Stimulated activated CD8-positive, alpha-beta memory T cell treated with anti-CD3 and anti-CD28 coated beads, Interleukin-12 subunit alpha, Interleukin-12 subunit beta, amount 100 ng/mL, for 24 hours (primary cell): ENCODE results near the gene PBX1.

ENCODE experiments used
- DNase-seq: peaks from one replicate; pipeline ENCODE4 v3.0.0-alpha.2; 2020; ENCODE audit errors: extremely low read depth

PBX1 gene

GRCh38 chr1:164806531-164806930 is 247.5 kb downstream of the PBX1 start:
- no peak for DNase-seq

DNA sequence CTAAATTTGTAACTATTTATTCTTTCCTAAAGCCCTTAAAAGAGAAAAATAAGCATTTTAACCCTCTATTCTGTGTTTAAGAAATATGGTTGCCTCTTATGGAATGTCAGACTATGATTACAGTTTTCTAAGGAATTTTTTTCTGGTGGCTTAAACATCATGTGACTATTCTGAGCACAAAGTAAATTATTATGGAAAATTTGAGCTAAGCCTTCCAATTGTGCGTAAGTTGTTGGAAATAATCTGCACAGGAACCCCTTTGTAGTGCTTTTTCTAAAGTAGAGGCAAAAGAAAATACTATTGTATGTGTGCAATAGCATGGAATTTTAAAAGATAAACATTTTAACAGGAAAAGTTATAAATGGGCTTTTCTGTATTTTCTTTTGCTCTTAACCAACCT is 254.8 kb downstream of the PBX1 start:
- no peak for DNase-seq

GRCh38 chr1:164821648-164822047 is 262.7 kb downstream of the PBX1 start:
- no peak for DNase-seq

- DNase-seq: no peak
These were observed 264.7 kb downstream of the PBX1 start for GRCh38 chr1:164823486-164824279.

DNA sequence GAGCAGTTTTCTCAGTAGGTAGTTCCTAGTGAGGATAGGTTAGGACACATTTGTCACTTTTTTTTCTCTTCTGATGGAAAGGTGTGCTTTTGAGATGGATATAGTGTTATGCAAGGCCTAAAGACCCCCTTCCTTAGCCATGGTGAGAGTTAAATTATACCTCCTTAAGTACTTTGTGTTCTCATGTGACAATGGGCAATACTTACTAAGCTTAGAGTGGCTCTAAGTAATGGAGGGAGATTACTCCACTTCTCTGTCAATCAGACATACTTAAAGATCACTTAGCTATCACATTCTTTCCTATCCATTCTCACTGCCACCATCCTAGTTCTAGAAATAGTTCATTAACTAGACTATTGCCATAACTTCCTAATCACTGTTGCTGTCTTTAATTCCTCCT is 265.6 kb downstream of the PBX1 start:
- DNase-seq: no peak

DNA sequence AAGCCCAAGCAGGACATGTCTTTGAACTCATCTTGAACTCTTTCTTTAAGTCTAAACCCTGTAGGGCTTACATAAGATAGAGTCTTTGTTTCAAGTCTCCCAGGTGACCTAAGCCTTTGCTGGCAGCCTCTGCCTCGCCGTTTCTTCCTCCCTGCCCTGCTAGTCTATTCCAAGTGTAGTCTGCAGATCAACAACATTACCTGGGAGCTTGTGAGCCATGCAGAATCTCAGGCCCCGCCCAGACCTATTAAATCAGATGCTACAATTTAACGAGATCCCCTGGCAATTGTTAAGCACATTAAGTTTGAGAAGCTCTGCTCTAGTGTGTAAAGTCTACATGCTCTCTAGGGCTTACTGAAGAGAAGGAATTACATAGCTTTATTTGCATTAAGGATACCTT is 271.6 kb downstream of the PBX1 start:
- no peak for DNase-seq

DNA sequence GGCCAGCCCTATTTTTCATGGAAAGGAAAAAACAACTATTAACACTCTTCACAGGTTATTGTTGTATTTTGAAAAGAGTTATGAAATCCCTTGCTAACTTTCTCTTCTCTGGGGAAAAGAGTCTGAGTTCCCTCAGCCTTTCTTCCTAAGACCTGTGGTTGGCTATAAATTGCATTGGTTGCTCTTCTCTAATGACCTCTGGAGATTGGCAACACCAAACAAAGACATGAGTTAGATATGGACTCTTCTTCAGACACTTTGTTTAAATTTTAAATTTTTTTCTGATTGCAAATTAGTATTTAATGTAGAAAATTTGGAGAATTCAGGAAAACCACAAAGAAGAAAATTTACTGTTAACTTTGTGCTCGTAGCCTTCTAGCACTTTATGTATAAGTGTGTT is 275.7 kb downstream of the PBX1 start:
- DNase-seq: no peak

DNA sequence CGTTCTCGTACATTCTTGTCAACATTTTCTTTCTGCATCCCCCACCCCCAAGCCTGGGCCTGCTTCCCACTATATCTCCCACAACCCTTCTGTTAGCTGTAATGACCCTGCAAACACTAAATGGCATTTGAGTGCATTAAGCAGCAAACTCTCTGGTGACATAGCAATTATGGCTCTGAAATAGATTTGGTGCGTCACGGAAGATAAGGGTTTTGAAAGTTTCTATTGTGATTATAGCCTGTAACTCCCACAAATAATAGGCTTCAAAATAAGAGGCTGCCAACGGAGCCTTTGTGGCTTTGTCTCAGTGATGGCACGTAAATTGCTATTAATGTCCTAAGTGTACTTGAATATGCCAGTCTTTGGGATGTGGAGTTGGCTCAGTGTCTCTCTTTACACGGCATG is 277.6 kb downstream of the PBX1 start:
- DNase-seq: no peak

- no peak for DNase-seq
These were observed 279.8 kb downstream of the PBX1 start for GRCh38 chr1:164838786-164839185.

DNA sequence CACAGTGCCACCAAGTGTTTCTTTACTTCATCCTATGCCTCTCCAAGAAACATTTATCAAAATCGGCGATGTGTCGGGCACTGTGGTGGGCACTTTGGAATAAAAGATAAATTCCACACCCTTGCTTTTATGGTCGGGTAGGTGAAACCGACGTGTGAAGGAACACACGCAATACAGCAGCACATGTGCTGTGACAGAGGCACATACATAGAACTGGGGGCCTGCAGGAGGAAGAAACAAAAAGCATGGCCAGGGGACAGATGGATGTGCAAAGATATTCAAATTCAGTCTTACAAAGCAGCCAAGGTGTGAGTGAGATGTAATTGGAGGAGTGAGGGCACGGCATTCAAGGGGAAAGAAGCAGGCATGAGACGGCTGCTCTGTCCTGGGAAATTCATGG is 282.0 kb downstream of the PBX1 start:
- no peak for DNase-seq

DNA sequence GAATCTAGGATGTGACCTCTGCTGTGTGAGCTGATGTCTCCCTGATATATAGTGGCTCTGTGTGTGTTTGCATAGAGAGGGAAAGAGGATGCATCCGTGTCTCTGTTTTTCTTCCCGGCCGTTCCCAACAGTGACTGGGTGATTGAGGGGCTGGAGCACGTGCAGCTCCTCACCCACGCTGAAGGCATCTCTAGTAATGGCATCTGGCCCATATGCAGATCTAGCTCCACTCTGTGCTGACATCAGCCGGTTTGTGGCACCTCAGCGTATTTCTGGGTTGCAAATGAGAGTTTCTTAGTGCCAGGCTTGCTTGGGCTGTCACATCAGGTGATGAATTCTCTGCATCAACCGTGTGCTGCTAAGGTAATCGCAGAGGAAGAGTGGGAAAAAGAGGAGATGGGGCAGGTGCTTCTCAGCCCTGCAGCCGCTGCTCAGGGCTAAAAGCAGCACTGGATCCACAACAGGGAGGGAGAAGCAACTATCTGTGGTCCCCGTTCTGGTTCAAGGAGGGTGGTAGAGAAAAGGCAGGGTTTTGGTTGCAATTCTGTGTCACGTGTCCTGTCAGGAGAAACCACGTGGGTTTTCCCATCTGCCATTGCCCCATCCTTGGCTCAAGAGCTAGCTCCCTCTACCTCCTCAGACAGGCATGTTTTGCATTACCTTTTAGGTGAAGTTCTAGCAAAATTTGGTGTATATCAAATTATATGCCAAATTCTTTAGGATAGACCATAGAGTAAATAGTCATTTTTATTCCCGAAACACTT is 282.9 kb downstream of the PBX1 start:
- no peak for DNase-seq

- DNase-seq: no peak
These were observed 283.9 kb downstream of the PBX1 start for GRCh38 chr1:164842870-164843269.

DNA sequence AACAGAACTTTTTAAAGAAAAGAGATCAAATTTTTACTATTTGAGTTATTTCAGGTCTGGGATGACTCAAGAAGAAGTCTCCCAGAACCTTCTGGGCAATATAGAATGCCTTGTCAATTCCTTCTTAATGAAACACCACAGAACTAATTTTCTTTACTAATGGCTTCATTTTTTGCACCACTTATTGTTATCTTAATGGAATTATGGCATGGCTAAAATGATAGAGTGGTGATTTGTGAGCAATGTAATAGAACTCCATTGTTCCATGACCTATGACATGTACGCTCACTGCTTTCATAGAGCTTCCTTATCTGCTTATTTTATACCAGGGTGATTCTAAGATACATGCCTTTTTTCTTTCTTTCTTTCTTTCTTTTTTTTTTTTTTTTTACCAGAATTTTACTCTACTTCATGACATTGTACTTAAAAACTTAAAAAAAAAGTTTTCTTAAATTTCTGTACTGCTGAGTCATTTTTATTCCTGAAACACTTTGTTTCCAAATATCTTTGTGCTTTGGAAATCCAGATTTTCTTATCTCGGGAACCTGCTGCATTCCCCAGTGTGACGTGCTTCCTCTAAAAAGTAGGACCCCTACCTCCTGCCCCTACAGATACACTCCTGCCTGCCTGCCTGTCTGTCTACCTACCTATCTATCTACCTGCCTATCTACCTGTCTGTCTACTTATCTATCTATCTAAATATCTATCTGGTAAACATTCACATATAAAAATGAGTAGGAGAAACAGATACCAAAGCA is 284.9 kb downstream of the PBX1 start:
- no peak for DNase-seq

- no peak for DNase-seq
These were observed 288.0 kb downstream of the PBX1 start for GRCh38 chr1:164846731-164847691.

DNA sequence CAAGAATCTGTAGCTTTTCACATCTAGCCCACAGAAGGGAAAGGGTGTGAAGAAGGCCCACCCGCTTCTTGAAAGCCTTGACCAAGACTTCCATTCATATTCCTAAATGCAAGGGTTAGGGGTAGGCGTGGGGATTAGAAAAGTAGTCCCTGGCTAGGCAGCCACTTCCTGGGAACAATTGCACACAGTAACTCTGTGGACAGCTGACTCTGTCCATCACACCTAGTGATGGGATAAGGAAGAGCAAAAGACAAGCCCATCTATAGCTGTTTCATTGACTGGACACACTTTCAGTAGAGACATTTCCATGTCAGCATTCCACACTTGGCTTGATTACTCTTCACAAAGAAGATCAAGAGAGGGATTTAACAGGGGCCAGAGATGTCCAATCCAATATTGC is 294.2 kb downstream of the PBX1 start:
- DNase-seq: no peak

DNA sequence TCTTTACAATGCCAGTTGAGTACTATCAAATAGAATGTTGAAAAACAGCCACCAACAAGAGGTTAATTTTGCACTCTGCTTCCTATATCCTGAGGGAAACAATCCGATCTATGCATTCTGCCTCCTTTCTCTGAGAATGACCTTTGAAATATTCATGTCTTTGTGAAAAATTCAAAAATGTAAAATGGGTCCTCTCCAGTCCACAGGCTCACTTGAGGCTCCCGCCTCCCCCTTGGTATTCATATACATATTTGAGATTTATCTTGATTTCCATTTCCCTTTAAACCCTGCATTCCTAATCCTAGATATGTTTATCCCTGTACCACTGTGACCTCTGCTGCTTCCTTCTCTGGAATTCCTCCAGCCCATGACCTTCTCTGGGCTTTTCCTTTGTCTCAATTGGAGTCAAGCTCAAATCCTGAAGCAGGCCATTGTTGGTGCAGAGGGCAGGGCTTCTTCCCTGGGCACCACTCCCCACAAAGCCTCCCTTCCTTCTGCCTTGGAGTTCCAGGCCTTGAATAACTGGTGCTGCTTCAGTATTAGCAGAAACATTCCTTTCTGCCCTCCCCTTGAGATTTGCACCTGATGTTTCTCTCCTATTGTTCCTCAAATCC is 296.8 kb downstream of the PBX1 start:
- DNase-seq: no peak

GRCh38 chr1:164856381-164856780 is 297.4 kb downstream of the PBX1 start:
- no peak for DNase-seq

- DNase-seq: no peak
These were observed 298.5 kb downstream of the PBX1 start for GRCh38 chr1:164857439-164857838.

DNA sequence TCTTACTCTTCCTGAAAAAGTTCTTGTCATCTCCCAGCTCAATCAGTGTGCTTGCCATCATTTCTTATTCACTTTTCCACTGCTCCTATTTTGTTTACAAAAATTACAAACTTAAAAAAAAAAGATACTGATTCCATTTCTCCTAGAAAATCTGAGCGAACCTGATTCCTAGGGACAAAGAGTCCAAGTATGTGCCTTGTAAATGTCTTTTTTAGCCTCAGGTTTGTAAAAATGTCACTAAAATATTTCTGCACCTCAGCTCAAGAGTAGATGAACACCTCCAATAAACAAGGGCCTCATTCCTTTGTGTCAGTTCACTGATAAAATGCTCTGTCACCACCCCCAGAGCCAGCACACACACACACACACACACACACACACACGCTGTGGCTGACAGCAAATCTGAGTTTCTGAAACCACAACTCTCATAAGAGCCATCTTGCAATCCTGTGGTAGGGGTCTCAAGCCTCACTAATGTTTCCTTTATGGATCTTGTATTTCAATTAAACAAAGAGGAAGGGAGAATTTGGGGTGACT is 299.2 kb downstream of the PBX1 start:
- DNase-seq: no peak

GRCh38 chr1:164861632-164862031 is 302.6 kb downstream of the PBX1 start:
- no peak for DNase-seq

DNA sequence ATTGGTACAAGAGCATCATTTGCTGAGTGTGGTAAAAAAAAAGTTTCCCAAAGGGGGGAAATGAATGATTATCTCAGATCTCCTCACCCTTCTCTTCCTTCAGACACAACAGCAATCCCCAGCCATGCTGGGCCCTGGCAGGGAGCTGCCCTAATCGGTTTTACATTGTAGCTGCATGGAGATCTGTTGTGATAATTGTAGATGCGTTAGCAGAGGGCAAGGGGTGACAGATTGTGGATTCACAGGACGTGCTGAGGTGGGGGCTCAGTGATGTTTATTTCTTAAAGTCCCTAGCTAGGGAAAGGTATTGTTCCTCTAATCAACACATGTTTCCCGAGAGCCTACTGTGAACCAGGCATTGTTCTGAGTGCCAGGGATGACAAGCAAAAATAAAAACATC is 304.1 kb downstream of the PBX1 start:
- DNase-seq: no peak
